ENCODE results near the gene SRCAP.

Gene SRCAP

GRCh38 chr16:30748634-30749445 is 49.9 kb downstream of the SRCAP start:
- DNase-seq (ENCODE audit: low read depth) = peak; percentile 7

GRCh38 chr16:30750201-30750600 is 51.2 kb downstream of the SRCAP start:
- DNase-seq (ENCODE audit: low read depth) = no peak
- no peak overlapping the region for H3K4me3 ChIP-seq (ENCODE audit: low read depth, low read length)

More at GRCh38 chr16:30748634-30749445, 49.9 kb downstream of the SRCAP start:
- H3K4me3 ChIP-seq (ENCODE audit: low read depth, low read length) = peak overlapping the region; percentile 71

- no peak for DNase-seq (ENCODE audit: low read depth)
- H3K4me3 ChIP-seq (ENCODE audit: low read depth, low read length) = no peak overlapping the region
These were observed 52.0 kb downstream of the SRCAP start for GRCh38 chr16:30750876-30751465.

- DNase-seq (ENCODE audit: low read depth) = no peak
- H3K4me3 ChIP-seq (ENCODE audit: low read depth, low read length) = no peak overlapping the region
These were observed 54.6 kb downstream of the SRCAP start for GRCh38 chr16:30753596-30753995.

GRCh38 chr16:30755955-30756780 is 57.2 kb downstream of the SRCAP start:
- no peak overlapping the region for H3K4me3 ChIP-seq (ENCODE audit: low read depth, low read length)
- no peak for DNase-seq (ENCODE audit: low read depth)

- DNase-seq (ENCODE audit: low read depth) = no peak
These were observed 57.8 kb downstream of the SRCAP start for GRCh38 chr16:30756781-30757100.

GRCh38 chr16:30757316-30757715 is 58.3 kb downstream of the SRCAP start:
- DNase-seq (ENCODE audit: low read depth) = no peak
- no peak overlapping the region for H3K4me3 ChIP-seq (ENCODE audit: low read depth, low read length)

More at GRCh38 chr16:30756781-30757100, 57.8 kb downstream of the SRCAP start:
- no peak overlapping the region for H3K4me3 ChIP-seq (ENCODE audit: low read depth, low read length)

- DNase-seq (ENCODE audit: low read depth) = no peak
- H3K4me3 ChIP-seq (ENCODE audit: low read depth, low read length) = no peak overlapping the region
These were observed 60.1 kb downstream of the SRCAP start for GRCh38 chr16:30758988-30759491.

GRCh38 chr16:30760001-30760559 is 61.1 kb downstream of the SRCAP start:
- no peak overlapping the region for H3K4me3 ChIP-seq (ENCODE audit: low read depth, low read length)
- DNase-seq (ENCODE audit: low read depth) = no peak

- no peak for DNase-seq (ENCODE audit: low read depth)
- H3K4me3 ChIP-seq (ENCODE audit: low read depth, low read length) = peak overlapping the region; percentile 97
These were observed 61.8 kb downstream of the SRCAP start for GRCh38 chr16:30760577-30761426.

GRCh38 chr16:30761427-30761927 is 62.5 kb downstream of the SRCAP start:
- no peak for DNase-seq (ENCODE audit: low read depth)
- peak overlapping the region; percentile 97 for H3K4me3 ChIP-seq (ENCODE audit: low read depth, low read length)

GRCh38 chr16:30761928-30762902 is 63.2 kb downstream of the SRCAP start, which contains the start of the genes CFAP119 and RNF40:
TSS of gene CFAP119 (minus strand) at chr16:30762062. CDS start at chr16:30761748, 314 bp downstream.
TSS of gene RNF40 (plus strand) at chr16:30762322. CDS start at chr16:30762546, 224 bp downstream.
- DNase-seq (ENCODE audit: low read depth) = peak; percentile 89
- peak within 1 kb of the TSS; percentile 97 for H3K4me3 ChIP-seq (ENCODE audit: low read depth, low read length)

GRCh38 chr16:30762991-30763725 is 64.2 kb downstream of the SRCAP start:
- H3K4me3 ChIP-seq (ENCODE audit: low read depth, low read length) = peak overlapping the region; percentile 97
- no peak for DNase-seq (ENCODE audit: low read depth)

GRCh38 chr16:30764086-30764485 is 65.1 kb downstream of the SRCAP start:
- H3K4me3 ChIP-seq (ENCODE audit: low read depth, low read length) = no peak overlapping the region

GRCh38 chr16:30764816-30765465 is 66.0 kb downstream of the SRCAP start:
- no peak for DNase-seq (ENCODE audit: low read depth)
- H3K4me3 ChIP-seq (ENCODE audit: low read depth, low read length) = no peak overlapping the region

More at GRCh38 chr16:30764086-30764485, 65.1 kb downstream of the SRCAP start:
- no peak for DNase-seq (ENCODE audit: low read depth)

All from skeletal muscle cell (primary cell).